DMS79 treated with DMSO at 0.1 percent for 48 hours (cell line): ENCODE results near the gene POC1A.
"Not testable (repeated sequence)": the region's sequence is repeated elsewhere in the genome, so short reads cannot be mapped to it uniquely, and the experiment has no call there.

Experiments used
- DNase-seq: peaks from one replicate; lab custom pipeline; 2025; lab: John Stamatoyannopoulos, UW

Gene POC1A

GRCh38 chr3:52183786-52184445 lies 29.7 kb upstream of the POC1A start:
- DNase-seq, result no peak

GRCh38 chr3:52182691-52183090 lies 28.5 kb upstream of the POC1A start:
- no peak for DNase-seq

- DNase-seq, result no peak
Measured at GRCh38 chr3:52182196-52182595, 28.0 kb upstream of the POC1A start.

- DNase-seq, result no peak
Measured at GRCh38 chr3:52181543-52181942, 27.3 kb upstream of the POC1A start.

- DNase-seq, result no peak
Measured at GRCh38 chr3:52178537-52178936, 24.3 kb upstream of the POC1A start.

GRCh38 chr3:52178126-52178525 lies 23.9 kb upstream of the POC1A start:
- DNase-seq, result not testable (repeated sequence)

GRCh38 chr3:52177701-52178042 lies 23.4 kb upstream of the POC1A start:
- DNase-seq, result no peak

GRCh38 chr3:52176951-52177700 lies 22.9 kb upstream of the POC1A start:
- DNase-seq, result no peak

GRCh38 chr3:52176180-52176752 lies 22.0 kb upstream of the POC1A start:
- no peak for DNase-seq

- no peak for DNase-seq
Measured at GRCh38 chr3:52175416-52176179, 21.4 kb upstream of the POC1A start.

GRCh38 chr3:52174896-52175295 lies 20.7 kb upstream of the POC1A start:
- no peak for DNase-seq

- DNase-seq, result no peak
Measured at GRCh38 chr3:52173101-52173500, 18.9 kb upstream of the POC1A start.

GRCh38 chr3:52172262-52172757 lies 18.1 kb upstream of the POC1A start:
- DNase-seq, result no peak

- DNase-seq, result no peak
Measured at GRCh38 chr3:52171514-52172261, 17.5 kb upstream of the POC1A start.

- DNase-seq, result not testable (repeated sequence)
Measured at GRCh38 chr3:52170217-52170616, 16.0 kb upstream of the POC1A start.

- no peak for DNase-seq
Measured at GRCh38 chr3:52167240-52167639, 13.0 kb upstream of the POC1A start.

- DNase-seq, result no peak
Measured at GRCh38 chr3:52162250-52162872, 8.1 kb upstream of the POC1A start.

GRCh38 chr3:52159503-52159902 lies 5.3 kb upstream of the POC1A start:
- no peak for DNase-seq

GRCh38 chr3:52155912-52156311 lies 1.7 kb upstream of the POC1A start:
- no peak for DNase-seq

- DNase-seq, result peak; percentile 48
Measured at GRCh38 chr3:52153389-52154096, 680 bp downstream of the POC1A start.

- DNase-seq, result not testable (repeated sequence)
Measured at GRCh38 chr3:52151991-52152390, 2.2 kb downstream of the POC1A start.
